HG02642 (cell line): Measurements from ENCODE around the gene UBL4B.
A peak's percentile ranks its signal among the peaks of the same experiment; 100 is the strongest.

Experiments used
- ATAC-seq: cut with Tn5 transposase; IDR thresholded peaks from one replicate; pipeline ENCODE4 v1.9.1; 2021; ENCODE audit warnings: mild to moderate bottlenecking; ENCODE audit not compliant: unreplicated experiment, poor library complexity

The UBL4B gene

GRCh38 chr1:110084227-110085078 is 27.8 kb upstream of the UBL4B start:
- ATAC-seq = no peak

GRCh38 chr1:110085671-110086070 is 26.6 kb upstream of the UBL4B start:
- no peak for ATAC-seq

- no peak for ATAC-seq
Measured at GRCh38 chr1:110086961-110087360, 25.3 kb upstream of the UBL4B start.

- peak; percentile 62 for ATAC-seq
Measured at GRCh38 chr1:110087812-110088738, 24.2 kb upstream of the UBL4B start.

- no peak for ATAC-seq
Measured at GRCh38 chr1:110088739-110089316, 23.4 kb upstream of the UBL4B start.

GRCh38 chr1:110089561-110090275 is 22.5 kb upstream of the UBL4B start:
- no peak for ATAC-seq

- ATAC-seq = no peak
Measured at GRCh38 chr1:110091381-110091780, 20.9 kb upstream of the UBL4B start.

GRCh38 chr1:110091791-110092190 is 20.5 kb upstream of the UBL4B start:
- ATAC-seq = no peak

GRCh38 chr1:110092991-110093390 is 19.3 kb upstream of the UBL4B start:
- no peak for ATAC-seq

- ATAC-seq = no peak
Measured at GRCh38 chr1:110094931-110095654, 17.1 kb upstream of the UBL4B start.

GRCh38 chr1:110097507-110098221 is 14.6 kb upstream of the UBL4B start:
- no peak for ATAC-seq

GRCh38 chr1:110098222-110099026 is 13.8 kb upstream of the UBL4B start:
- ATAC-seq = no peak

GRCh38 chr1:110100335-110100734 is 11.9 kb upstream of the UBL4B start:
- no peak for ATAC-seq

GRCh38 chr1:110102081-110102480 is 10.2 kb upstream of the UBL4B start:
- no peak for ATAC-seq

GRCh38 chr1:110106013-110106941 is 6.0 kb upstream of the UBL4B start:
- peak; percentile 68 for ATAC-seq

GRCh38 chr1:110107867-110108469 is 4.3 kb upstream of the UBL4B start:
- ATAC-seq = no peak

GRCh38 chr1:110111081-110111480 is 1.2 kb upstream of the UBL4B start:
- no peak for ATAC-seq
